DND-41 (cell line): ENCODE data around the gene ENDOD1.

Source experiments
- CTCF ChIP-seq: IDR thresholded peaks from 2 replicates; pipeline ENCODE4 v1.5.1; 2012; ENCODE audit warnings: borderline replicate concordance, low read length, moderate library complexity, mild to moderate bottlenecking; ENCODE audit not compliant: poor library complexity, severe bottlenecking; ENCODE audit errors: extremely low read depth
- EZH2 ChIP-seq: IDR thresholded peaks from 3 replicates; pipeline ENCODE4 v1.6.1; 2012; ENCODE audit warnings: borderline replicate concordance, low read depth, mild to moderate bottlenecking, moderate library complexity, low read length, inconsistent platforms; ENCODE audit not compliant: severe bottlenecking

GRCh38 chr11:95163106-95163505, 73.5 kb downstream of the ENDOD1 start:
- TF ChIP-seq CTCF, result no peak
- no peak for TF ChIP-seq EZH2
